SK-N-SH (cell line): Measurements from ENCODE around the gene ADAM33. TPM values are rescaled to one million over a fixed set of nuclear protein-coding genes. Genes with fewer than 3 reads are reported as not detected.
A peak's percentile ranks its signal among the peaks of the same experiment; 100 is the strongest.

Source experiments
- CTCF ChIA-PET: fragments of 300-600, 350-600 bp; formaldehyde crosslinking; extraction: SDS; loops from one replicate; lab custom pipeline; 2021; lab: Yijun Ruan, JAX
- POLR2A ChIA-PET: fragments of 350-600 bp; sonication (Branson Sonifier 250); formaldehyde crosslinking; extraction: SDS; loops from one replicate; lab custom pipeline; 2020; ENCODE audit warnings: antibody characterized with exemption, inconsistent platforms; lab: Yijun Ruan, JAX
- DNase-seq: peaks from one replicate; pipeline ENCODE4 v3.0.0; 2012
- H2AFZ ChIP-seq: fragments of 200-600 bp; sonication (generic); 2 replicates; pipeline ENCODE4 v1.8.1; 2016; ENCODE audit warnings: antibody characterized with exemption, mild to moderate bottlenecking, low read depth
- H3F3A ChIP-seq: fragments of 200-600 bp; sonication (generic); replicated peaks from 2 replicates; pipeline ENCODE3; 2016; ENCODE audit warnings: antibody characterized with exemption, mild to moderate bottlenecking; ENCODE audit not compliant: insufficient read depth
- H3K27ac ChIP-seq, 2 experiments: fragments of 200-500 bp in 1 of 2; fragments of 200-600 bp in 1 of 2; sonication (Bioruptor generic) in 1 of 2; sonication (generic), shearing (Covaris generic) in 1 of 2; 2 replicates each; pipeline versions ENCODE4 v1.5.1 to v1.6.1; 2014 to 2016; ENCODE audit warnings: low read depth in 2 of 2, inconsistent platforms in 1 of 2, low read length in 1 of 2, mild to moderate bottlenecking in 1 of 2, mixed read lengths in 1 of 2
- H3K27me3 ChIP-seq: fragments of 200-600 bp; sonication (generic), shearing (Covaris generic); 2 replicates; pipeline ENCODE4 v1.6.1; 2016; ENCODE audit warnings: mixed run types; ENCODE audit not compliant: insufficient read depth
- H3K36me3 ChIP-seq, 2 experiments: fragments of 200-500 bp in 1 of 2; fragments of 200-600 bp in 1 of 2; sonication (Bioruptor generic) in 1 of 2; sonication (generic) in 1 of 2; replicated peaks in 1 of 2; 2 replicates each; pipeline versions ENCODE3 to v1.5.1; 2014 to 2016; ENCODE audit warnings: low read length in 1 of 2, mild to moderate bottlenecking in 1 of 2; ENCODE audit not compliant: insufficient read depth in 2 of 2, control insufficient read depth in 1 of 2
- H3K4me1 ChIP-seq, 2 experiments: fragments of 200-500 bp in 1 of 2; fragments of 200-600 bp in 1 of 2; sonication (Bioruptor generic) in 1 of 2; sonication (generic), shearing (Covaris generic) in 1 of 2; 2 replicates each; pipeline versions ENCODE4 v1.5.1 to v1.6.1; 2014 to 2016; ENCODE audit warnings: low read depth in 1 of 2, low read length in 1 of 2, mixed run types in 1 of 2; ENCODE audit not compliant: insufficient read depth in 2 of 2, control insufficient read depth in 1 of 2
- H3K4me2 ChIP-seq: fragments of 200-600 bp; sonication (generic), shearing (Covaris generic); 2 replicates; pipeline ENCODE4 v1.6.1; 2017; ENCODE audit warnings: mixed run types
- H3K4me3 ChIP-seq, 2 experiments: fragments of 200-500 bp in 1 of 2; fragments of 200-600 bp in 1 of 2; sonication (Bioruptor generic) in 1 of 2; sonication (generic), shearing (Covaris generic) in 1 of 2; 2 replicates each; pipeline versions ENCODE4 v1.5.1 to v1.8.1; 2014 to 2016; ENCODE audit warnings: low read depth in 2 of 2, inconsistent platforms in 1 of 2, low read length in 1 of 2, mild to moderate bottlenecking in 1 of 2, mixed read lengths in 1 of 2, moderate library complexity in 1 of 2
- H3K79me2 ChIP-seq: fragments of 200-600 bp; sonication (generic); 2 replicates; pipeline ENCODE4 v1.8.1; 2017; ENCODE audit warnings: mild to moderate bottlenecking; ENCODE audit not compliant: insufficient read depth
- H3K9ac ChIP-seq: fragments of 200-600 bp; sonication (generic); 2 replicates; pipeline ENCODE4 v1.6.1; 2017; ENCODE audit warnings: mixed run types
- H3K9me2 ChIP-seq: fragments of 200-600 bp; sonication (generic); 2 replicates; pipeline ENCODE4 v1.6.1; 2017; ENCODE audit warnings: mixed run types
- H3K9me3 ChIP-seq: fragments of 200-600 bp; sonication (generic); 2 replicates; pipeline ENCODE4 v1.6.1; 2017; ENCODE audit warnings: mixed run types, mild to moderate bottlenecking, moderate library complexity
- H4K20me1 ChIP-seq: fragments of 200-600 bp; sonication (generic); 2 replicates; pipeline ENCODE4 v1.6.1; 2017; ENCODE audit warnings: mild to moderate bottlenecking, mixed run types; ENCODE audit not compliant: insufficient read depth
- CHD2 ChIP-seq: fragments of 150-350 bp; IDR thresholded peaks from 2 replicates; pipeline ENCODE4 v1.6.1; 2018; ENCODE audit warnings: low read length; ENCODE audit not compliant: partially characterized antibody
- ELF1 ChIP-seq: IDR thresholded peaks from 2 replicates; pipeline ENCODE4 v1.4.0; 2012
- EZH2phosphoT487 ChIP-seq: fragments of 200-600 bp; sonication (generic); IDR thresholded peaks from 2 replicates; pipeline ENCODE4 v1.6.1; 2017; ENCODE audit warnings: low read depth, mixed run types, mild to moderate bottlenecking, antibody characterized with exemption, moderate library complexity, borderline replicate concordance
- GABPA ChIP-seq: IDR thresholded peaks from 2 replicates; pipeline ENCODE4 v1.4.0; 2012; ENCODE audit warnings: low read depth, mild to moderate bottlenecking
- JUND ChIP-seq: IDR thresholded peaks from 2 replicates; pipeline ENCODE4 v1.4.0; 2012
- MAX ChIP-seq: IDR thresholded peaks from 2 replicates; pipeline ENCODE4 v1.4.0; 2012; ENCODE audit warnings: low read depth
- MEF2A ChIP-seq: IDR thresholded peaks from 2 replicates; pipeline ENCODE4 v1.4.0; 2012; ENCODE audit warnings: low read depth, borderline replicate concordance
- NFIC ChIP-seq: IDR thresholded peaks from 2 replicates; pipeline ENCODE4 v1.4.0; 2012; ENCODE audit warnings: borderline replicate concordance
- RCOR1 ChIP-seq: fragments of 150-350 bp; IDR thresholded peaks from 2 replicates; pipeline ENCODE4 v1.6.1; 2017; ENCODE audit warnings: antibody characterized with exemption, low read length
- SMC3 ChIP-seq: IDR thresholded peaks from 2 replicates; pipeline ENCODE4 v1.6.1; 2012; ENCODE audit warnings: low read depth, low read length, improper control_type of control experiment
- TAF1 ChIP-seq: IDR thresholded peaks from 2 replicates; pipeline ENCODE4 v1.6.1; 2012; ENCODE audit warnings: low read depth, mild to moderate bottlenecking, low read length, moderate library complexity, borderline replicate concordance
- WGBS: methylation state at CpG from one replicate; pipeline ENCODE4 v1.1.6; 2017; ENCODE audit warnings: low lambda C conversion rate; 5-methylcytosine and 5-hydroxymethylcytosine counted together
- polyA plus RNA-seq, 3 experiments: library from polyadenylated mRNA; depleted of rRNA; stranded (reverse); fragments of >200 nt; gene quantifications; 2 replicates each; pipeline ENCODE4 v1.2.3, GENCODE V29; 2012
- TF ChIP-seq, protein P1 (sequence below): fragments of 150-350 bp; IDR thresholded peaks from 2 replicates; pipeline ENCODE4 v1.6.1; 2016; ENCODE audit warnings: mild to moderate bottlenecking, low read depth, low read length
- TF ChIP-seq, protein P2 (sequence below): fragments of 200-600 bp; sonication (generic); IDR thresholded peaks from 2 replicates; pipeline ENCODE4 v1.6.1; 2017; ENCODE audit warnings: antibody characterized with exemption, mild to moderate bottlenecking, moderate library complexity

The ADAM33 gene
- polyA plus RNA-seq, 1 of the 3 experiments (the other 2 are of a cell fraction), result 4.8 TPM

DNA sequence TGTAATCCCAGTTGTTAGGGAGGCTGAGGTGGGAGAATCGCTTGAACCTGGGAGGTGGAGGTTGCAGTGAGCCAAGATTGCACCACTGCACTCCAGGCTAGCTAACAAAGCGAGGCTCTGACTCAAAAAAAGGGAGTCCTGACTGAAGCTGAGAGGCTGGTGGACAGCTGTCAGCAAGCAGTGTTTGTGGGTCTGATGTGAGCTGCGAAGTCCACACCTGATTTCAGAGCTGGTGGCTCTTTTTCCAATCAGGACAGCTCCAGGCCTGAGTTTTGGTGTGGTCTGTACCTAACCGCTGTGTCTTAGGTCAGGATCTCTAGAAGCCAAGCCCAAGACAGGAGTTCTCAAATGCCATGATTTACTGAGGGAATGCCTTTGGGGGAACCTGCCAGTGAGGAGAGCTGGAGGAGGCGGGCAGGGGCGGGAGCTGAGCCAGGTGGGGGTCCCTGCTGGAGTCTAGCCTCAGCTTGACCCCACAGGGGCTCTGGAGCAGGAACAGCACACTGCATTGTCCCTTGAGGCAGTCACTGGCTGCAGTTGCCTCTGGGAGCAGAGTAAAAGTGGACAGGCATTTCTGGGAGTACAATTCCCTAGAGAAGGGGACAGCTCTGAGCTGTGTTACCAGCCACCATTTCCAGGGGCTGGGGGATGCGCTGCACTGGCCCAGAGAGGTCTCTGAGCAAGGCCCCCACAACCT, 23.6 kb downstream of the ADAM33 start:
- WGBS, result 67% methylated on average over 5 of the region's 7 CpGs
- Histone ChIP-seq H3K79me2 (no peaks in the 10 kb centered on the region), H3K4me2 (no peak overlapping the region), H3K27ac (no peak overlapping the region), H3K4me3 (no peak overlapping the region), H2AFZ (no peak overlapping the region), H3K4me1 (peaks cover 0 to 15% of the 10 kb centered on the region in 2 experiments; a peak in 1 of 4 replicates), H3F3A (no peaks in the 10 kb centered on the region), H4K20me1 (no peaks in the 10 kb centered on the region), H3K36me3 (no peaks in the 10 kb centered on the region), H3K27me3 (peaks cover 40% of the 10 kb centered on the region), H3K9me3 (no peaks in the 10 kb centered on the region), H3K9ac (no peak overlapping the region), H3K9me2 (no peaks in the 10 kb centered on the region)
- no peak for DNase-seq
- ChIA-PET CTCF (interaction anchor here (0.9 to 1.9 kb wide), 6 partner anchors 9 to 102 kb away, joined by 3 to 11 read pairs (median 4); no protein-coding TSS in a partner anchor), POLR2A (no interaction called here)
- TF ChIP-seq MEF2A, result no peak
- no peak for TF ChIP-seq MAX
- TF ChIP-seq RCOR1, result no peak
- no peak for TF ChIP-seq SMC3
- no peak for TF ChIP-seq TAF1
- TF ChIP-seq ELF1, result no peak

DNA sequence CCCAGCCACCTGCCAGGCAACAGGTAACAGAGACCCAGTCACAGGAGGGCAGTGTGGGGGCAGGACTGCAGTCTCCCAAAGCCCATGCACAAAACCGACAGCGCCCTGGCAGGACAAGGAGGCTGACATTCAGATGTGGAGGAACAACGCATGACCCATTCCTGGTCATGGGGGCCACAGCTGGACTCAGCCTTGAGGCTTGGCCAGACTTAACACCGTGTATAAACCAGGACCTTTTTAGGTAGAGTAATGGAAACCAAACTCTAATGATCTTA, 26.7 kb downstream of the ADAM33 start:
- Histone ChIP-seq H3F3A (no peaks in the 10 kb centered on the region), H3K27ac (peak overlapping the region in 1 of 2 experiments; percentile 60; a peak in 1 of 4 replicates), H3K4me3 (no peak overlapping the region), H2AFZ (no peak overlapping the region), H3K36me3 (no peaks in the 10 kb centered on the region), H3K79me2 (no peaks in the 10 kb centered on the region), H3K4me2 (no peak overlapping the region), H3K9me3 (no peaks in the 10 kb centered on the region), H3K27me3 (peaks cover 9% of the 10 kb centered on the region; the same call in 1 of the 2 replicates), H3K9ac (no peak overlapping the region), H3K4me1 (peaks cover 0 to 18% of the 10 kb centered on the region in 2 experiments; a peak in 1 of 4 replicates), H3K9me2 (no peaks in the 10 kb centered on the region), H4K20me1 (no peaks in the 10 kb centered on the region)
- 73% methylated on average over 4 of the region's 4 CpGs for WGBS
- ChIA-PET CTCF (interaction anchor here (0.7 to 3.6 kb wide), 7 partner anchors 16 to 112 kb away, joined by 3 to 16 read pairs (median 3); partner anchors contain the start of gene ADISSP), POLR2A (interaction anchor here (0.6 kb wide), 1 partner anchor 145 kb away, joined by 3 read pairs; no protein-coding TSS in a partner anchor)
- TF ChIP-seq ELF1 (no peak), MEF2A (no peak), NFIC (no peak), CHD2 (no peak), JUND (no peak), EZH2phosphoT487 (no peak), GABPA (no peak)
- TF ChIP-seq, protein P1, sequence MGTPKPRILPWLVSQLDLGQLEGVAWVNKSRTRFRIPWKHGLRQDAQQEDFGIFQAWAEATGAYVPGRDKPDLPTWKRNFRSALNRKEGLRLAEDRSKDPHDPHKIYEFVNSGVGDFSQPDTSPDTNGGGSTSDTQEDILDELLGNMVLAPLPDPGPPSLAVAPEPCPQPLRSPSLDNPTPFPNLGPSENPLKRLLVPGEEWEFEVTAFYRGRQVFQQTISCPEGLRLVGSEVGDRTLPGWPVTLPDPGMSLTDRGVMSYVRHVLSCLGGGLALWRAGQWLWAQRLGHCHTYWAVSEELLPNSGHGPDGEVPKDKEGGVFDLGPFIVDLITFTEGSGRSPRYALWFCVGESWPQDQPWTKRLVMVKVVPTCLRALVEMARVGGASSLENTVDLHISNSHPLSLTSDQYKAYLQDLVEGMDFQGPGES, result no peak
- TF ChIP-seq, protein P2, sequence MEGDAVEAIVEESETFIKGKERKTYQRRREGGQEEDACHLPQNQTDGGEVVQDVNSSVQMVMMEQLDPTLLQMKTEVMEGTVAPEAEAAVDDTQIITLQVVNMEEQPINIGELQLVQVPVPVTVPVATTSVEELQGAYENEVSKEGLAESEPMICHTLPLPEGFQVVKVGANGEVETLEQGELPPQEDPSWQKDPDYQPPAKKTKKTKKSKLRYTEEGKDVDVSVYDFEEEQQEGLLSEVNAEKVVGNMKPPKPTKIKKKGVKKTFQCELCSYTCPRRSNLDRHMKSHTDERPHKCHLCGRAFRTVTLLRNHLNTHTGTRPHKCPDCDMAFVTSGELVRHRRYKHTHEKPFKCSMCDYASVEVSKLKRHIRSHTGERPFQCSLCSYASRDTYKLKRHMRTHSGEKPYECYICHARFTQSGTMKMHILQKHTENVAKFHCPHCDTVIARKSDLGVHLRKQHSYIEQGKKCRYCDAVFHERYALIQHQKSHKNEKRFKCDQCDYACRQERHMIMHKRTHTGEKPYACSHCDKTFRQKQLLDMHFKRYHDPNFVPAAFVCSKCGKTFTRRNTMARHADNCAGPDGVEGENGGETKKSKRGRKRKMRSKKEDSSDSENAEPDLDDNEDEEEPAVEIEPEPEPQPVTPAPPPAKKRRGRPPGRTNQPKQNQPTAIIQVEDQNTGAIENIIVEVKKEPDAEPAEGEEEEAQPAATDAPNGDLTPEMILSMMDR, result no peak
- no peak for DNase-seq
